ENCODE measurements around the gene SMYD3. TPM values are rescaled to one million over a fixed set of nuclear protein-coding genes. Genes with fewer than 3 reads are reported as not detected.

Gene SMYD3
- total RNA-seq, 4 donors from 2014 or later, result 10.5 to 36.4 (median 22.5) TPM

DNA sequence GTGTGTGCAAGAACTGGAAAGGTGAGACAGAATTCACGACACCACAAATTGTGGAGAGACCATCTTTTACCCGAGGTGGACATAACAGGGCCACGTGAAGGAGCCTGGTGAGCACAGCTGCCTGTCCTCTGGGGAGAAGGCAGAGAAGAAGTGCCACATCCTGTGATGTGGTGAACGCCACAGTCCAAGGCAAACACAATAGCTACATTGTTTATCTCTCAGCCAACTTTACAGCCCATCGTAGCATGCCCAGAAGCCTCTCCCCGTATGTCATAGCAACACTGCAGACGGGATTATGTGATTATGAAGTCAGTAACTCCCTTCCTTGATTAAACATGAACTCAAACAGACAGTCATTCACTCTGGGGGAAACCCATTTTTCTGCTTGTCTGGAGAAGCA is 612.2 kb downstream of the SMYD3 start:
- intact Hi-C loops (cut with DNase I; ENCODE audit: low total_unique reads), result no loop called here
- Histone ChIP-seq H3K36me3 (no peaks in the 10 kb centered on the region), H3K4me1 (no peaks in the 10 kb centered on the region), H3K9me3 (no peaks in the 10 kb centered on the region), H3K27me3 (no peaks in the 10 kb centered on the region), H3K4me3 (no peak overlapping the region), H3K27ac (no peak overlapping the region)
- DNase-seq, result no peak
- TF ChIP-seq, protein P1, sequence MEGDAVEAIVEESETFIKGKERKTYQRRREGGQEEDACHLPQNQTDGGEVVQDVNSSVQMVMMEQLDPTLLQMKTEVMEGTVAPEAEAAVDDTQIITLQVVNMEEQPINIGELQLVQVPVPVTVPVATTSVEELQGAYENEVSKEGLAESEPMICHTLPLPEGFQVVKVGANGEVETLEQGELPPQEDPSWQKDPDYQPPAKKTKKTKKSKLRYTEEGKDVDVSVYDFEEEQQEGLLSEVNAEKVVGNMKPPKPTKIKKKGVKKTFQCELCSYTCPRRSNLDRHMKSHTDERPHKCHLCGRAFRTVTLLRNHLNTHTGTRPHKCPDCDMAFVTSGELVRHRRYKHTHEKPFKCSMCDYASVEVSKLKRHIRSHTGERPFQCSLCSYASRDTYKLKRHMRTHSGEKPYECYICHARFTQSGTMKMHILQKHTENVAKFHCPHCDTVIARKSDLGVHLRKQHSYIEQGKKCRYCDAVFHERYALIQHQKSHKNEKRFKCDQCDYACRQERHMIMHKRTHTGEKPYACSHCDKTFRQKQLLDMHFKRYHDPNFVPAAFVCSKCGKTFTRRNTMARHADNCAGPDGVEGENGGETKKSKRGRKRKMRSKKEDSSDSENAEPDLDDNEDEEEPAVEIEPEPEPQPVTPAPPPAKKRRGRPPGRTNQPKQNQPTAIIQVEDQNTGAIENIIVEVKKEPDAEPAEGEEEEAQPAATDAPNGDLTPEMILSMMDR (IDR thresholded peaks at IDR 0.05), result no peak
- TF ChIP-seq POLR2A (IDR thresholded peaks at IDR 0.05), result no peak

DNA sequence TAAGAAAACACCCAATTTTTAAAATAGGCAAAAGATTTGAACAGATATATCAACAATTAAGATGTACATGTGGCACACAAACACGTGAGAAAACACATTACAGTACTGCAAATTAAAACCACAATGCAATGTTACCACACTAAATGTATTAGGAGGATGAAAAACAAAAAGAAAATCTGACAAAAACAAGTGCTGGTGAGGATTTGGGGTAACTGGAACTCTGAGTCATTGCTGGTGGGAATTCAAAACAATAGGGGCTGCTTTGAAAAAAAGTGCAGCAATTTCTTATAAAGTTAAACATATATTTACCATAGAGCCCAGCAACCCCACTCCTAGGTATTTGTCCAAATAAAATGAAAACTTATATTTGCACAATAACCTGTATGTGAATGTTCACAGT is 614.1 kb downstream of the SMYD3 start:
- no peak for DNase-seq
- no peak overlapping the region for H3K4me3 ChIP-seq
- intact Hi-C loops (cut with DNase I; ENCODE audit: low total_unique reads), result no loop called here
- H3K36me3 ChIP-seq, result no peaks in the 10 kb centered on the region
- H3K9me3 ChIP-seq, result no peaks in the 10 kb centered on the region
- H3K27me3 ChIP-seq, result no peaks in the 10 kb centered on the region
- H3K27ac ChIP-seq, result no peak overlapping the region
- TF ChIP-seq POLR2A (IDR thresholded peaks at IDR 0.05), result no peak
- TF ChIP-seq, protein P1 (IDR thresholded peaks at IDR 0.05), result no peak
- no peaks in the 10 kb centered on the region for H3K4me1 ChIP-seq

DNA sequence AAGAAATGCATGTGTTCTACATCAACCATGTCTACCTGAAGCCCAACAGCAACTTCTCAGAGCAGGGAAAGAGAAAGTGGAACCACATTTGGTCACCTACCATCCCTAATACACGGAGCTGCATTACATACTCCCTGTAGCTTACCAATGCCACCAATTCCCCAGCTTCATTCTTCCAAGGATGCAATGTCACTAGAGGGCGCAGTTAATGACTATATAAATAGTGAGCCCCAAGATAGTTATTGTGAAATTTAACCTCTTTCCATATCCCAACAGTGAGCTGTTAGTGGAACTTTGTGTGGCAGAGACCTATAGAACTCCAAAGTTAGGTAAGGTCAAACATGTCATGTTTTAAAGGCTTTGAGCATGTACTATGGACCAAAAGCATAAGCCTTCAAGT is 618.3 kb downstream of the SMYD3 start:
- Histone ChIP-seq H3K27ac (no peak overlapping the region), H3K36me3 (no peaks in the 10 kb centered on the region), H3K4me3 (no peak overlapping the region), H3K27me3 (no peaks in the 10 kb centered on the region), H3K9me3 (no peaks in the 10 kb centered on the region), H3K4me1 (no peaks in the 10 kb centered on the region)
- DNase-seq, result no peak
- intact Hi-C loops (cut with DNase I; ENCODE audit: low total_unique reads), result no loop called here
- TF ChIP-seq POLR2A (IDR thresholded peaks at IDR 0.05), result no peak
- TF ChIP-seq, protein P1 (IDR thresholded peaks at IDR 0.05), result no peak

DNA sequence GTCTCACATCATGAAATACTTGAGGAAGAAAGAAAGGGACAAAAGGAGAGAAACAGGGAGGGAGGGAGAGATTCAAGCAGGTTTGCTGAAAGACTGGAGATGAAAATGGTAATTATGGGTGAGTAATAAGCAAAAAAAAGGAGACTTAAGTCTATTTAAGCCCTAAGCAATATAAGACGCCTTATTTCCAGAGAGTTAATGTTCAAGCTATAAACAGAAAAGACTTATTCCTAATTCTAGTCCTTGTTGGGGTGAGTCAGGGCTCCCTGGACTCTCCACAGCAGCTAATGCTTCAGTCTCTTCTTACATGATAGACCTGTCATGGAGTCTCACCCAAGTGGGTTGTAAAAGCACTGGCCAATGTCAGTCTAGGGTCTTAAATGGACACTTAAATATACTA is 619.2 kb downstream of the SMYD3 start:
- no peaks in the 10 kb centered on the region for H3K27me3 ChIP-seq
- DNase-seq, result no peak
- no peak overlapping the region for H3K27ac ChIP-seq
- no peaks in the 10 kb centered on the region for H3K9me3 ChIP-seq
- H3K4me1 ChIP-seq, result no peaks in the 10 kb centered on the region
- TF ChIP-seq, protein P1 (IDR thresholded peaks at IDR 0.05), result no peak
- TF ChIP-seq POLR2A (IDR thresholded peaks at IDR 0.05), result no peak
- intact Hi-C loops (cut with DNase I; ENCODE audit: low total_unique reads), result no loop called here
- H3K4me3 ChIP-seq, result no peak overlapping the region
- H3K36me3 ChIP-seq, result no peaks in the 10 kb centered on the region

DNA sequence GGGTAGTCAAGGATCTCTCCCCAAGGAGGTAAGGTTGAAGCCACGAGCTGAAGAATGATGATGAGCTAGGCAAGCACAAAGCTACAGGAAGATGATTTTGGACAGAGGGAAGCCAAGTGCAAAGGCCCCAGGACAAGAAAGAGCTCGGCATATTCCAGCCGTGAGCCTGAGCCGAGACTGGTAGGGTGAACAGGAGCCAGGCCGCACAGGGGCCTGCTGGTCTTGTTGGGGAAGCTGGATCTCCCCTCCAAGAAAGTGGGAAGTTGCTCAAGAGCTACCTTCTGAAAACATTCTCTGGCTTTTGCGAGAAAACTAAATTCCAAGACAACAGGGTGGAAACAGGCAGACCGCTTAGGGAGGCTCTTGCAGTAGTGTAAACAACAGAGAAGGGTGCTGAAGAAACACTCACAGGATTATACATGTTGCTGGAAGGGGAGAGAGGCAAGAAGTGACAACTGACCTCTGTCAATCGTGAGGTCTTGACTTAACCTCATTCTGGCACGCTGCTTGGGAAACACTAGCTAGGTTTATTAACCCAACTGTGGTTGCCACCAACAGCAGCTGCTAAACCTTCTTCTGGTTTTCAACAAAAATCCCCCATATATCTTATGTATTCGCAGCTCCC is 625.2 kb downstream of the SMYD3 start:
- intact Hi-C loops (cut with DNase I; ENCODE audit: low total_unique reads), result no loop called here
- no peaks in the 10 kb centered on the region for H3K4me1 ChIP-seq
- no peak overlapping the region for H3K4me3 ChIP-seq
- no peaks in the 10 kb centered on the region for H3K9me3 ChIP-seq
- no peaks in the 10 kb centered on the region for H3K27me3 ChIP-seq
- no peaks in the 10 kb centered on the region for H3K36me3 ChIP-seq
- DNase-seq, result no peak
- H3K27ac ChIP-seq, result no peak overlapping the region
- no peak for TF ChIP-seq POLR2A (IDR thresholded peaks at IDR 0.05)
- TF ChIP-seq, protein P1 (IDR thresholded peaks at IDR 0.05), result no peak
